Panc1 (cell line): Measurements from ENCODE around the gene PPP1R26.

Experiments used
- CTCF ChIP-seq: fragments of 450-650 bp; IDR thresholded peaks from 2 replicates; pipeline ENCODE4 v1.5.1; 2017; ENCODE audit warnings: mild to moderate bottlenecking
- POLR2AphosphoS5 ChIP-seq: IDR thresholded peaks from 2 replicates; pipeline ENCODE4 v1.6.1; 2012; ENCODE audit warnings: mild to moderate bottlenecking, low read depth, low read length, moderate library complexity
- SIN3A ChIP-seq: IDR thresholded peaks from 2 replicates; pipeline ENCODE4 v1.6.1; 2012; ENCODE audit warnings: low read depth, mild to moderate bottlenecking, low read length, moderate library complexity, borderline replicate concordance; ENCODE audit not compliant: insufficient read depth
- TCF7L2 ChIP-seq: IDR thresholded peaks from 2 replicates; pipeline ENCODE4 v1.6.1; 2011; ENCODE audit warnings: mild to moderate bottlenecking, low read depth, low read length, inconsistent platforms
- TF ChIP-seq, protein P1 (sequence below), 2 experiments: IDR thresholded peaks; 2 replicates each; pipeline ENCODE4 v1.6.1; 2011 to 2012; ENCODE audit warnings: low read depth in 2 of 2, control low read depth in 1 of 2, low read length in 1 of 2, mild to moderate bottlenecking in 1 of 2, moderate library complexity in 1 of 2; ENCODE audit not compliant: insufficient read depth in 1 of 2

- TF ChIP-seq POLR2AphosphoS5 = no peak
- no peak for TF ChIP-seq CTCF
- TF ChIP-seq SIN3A = no peak
- TF ChIP-seq, protein P1, sequence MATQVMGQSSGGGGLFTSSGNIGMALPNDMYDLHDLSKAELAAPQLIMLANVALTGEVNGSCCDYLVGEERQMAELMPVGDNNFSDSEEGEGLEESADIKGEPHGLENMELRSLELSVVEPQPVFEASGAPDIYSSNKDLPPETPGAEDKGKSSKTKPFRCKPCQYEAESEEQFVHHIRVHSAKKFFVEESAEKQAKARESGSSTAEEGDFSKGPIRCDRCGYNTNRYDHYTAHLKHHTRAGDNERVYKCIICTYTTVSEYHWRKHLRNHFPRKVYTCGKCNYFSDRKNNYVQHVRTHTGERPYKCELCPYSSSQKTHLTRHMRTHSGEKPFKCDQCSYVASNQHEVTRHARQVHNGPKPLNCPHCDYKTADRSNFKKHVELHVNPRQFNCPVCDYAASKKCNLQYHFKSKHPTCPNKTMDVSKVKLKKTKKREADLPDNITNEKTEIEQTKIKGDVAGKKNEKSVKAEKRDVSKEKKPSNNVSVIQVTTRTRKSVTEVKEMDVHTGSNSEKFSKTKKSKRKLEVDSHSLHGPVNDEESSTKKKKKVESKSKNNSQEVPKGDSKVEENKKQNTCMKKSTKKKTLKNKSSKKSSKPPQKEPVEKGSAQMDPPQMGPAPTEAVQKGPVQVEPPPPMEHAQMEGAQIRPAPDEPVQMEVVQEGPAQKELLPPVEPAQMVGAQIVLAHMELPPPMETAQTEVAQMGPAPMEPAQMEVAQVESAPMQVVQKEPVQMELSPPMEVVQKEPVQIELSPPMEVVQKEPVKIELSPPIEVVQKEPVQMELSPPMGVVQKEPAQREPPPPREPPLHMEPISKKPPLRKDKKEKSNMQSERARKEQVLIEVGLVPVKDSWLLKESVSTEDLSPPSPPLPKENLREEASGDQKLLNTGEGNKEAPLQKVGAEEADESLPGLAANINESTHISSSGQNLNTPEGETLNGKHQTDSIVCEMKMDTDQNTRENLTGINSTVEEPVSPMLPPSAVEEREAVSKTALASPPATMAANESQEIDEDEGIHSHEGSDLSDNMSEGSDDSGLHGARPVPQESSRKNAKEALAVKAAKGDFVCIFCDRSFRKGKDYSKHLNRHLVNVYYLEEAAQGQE (IDR thresholded peaks at IDR 0.05; ENCODE audit: insufficient read depth in 1 of 2, low read depth in 2 of 2, low read length in 1 of 2) = no peak
- TF ChIP-seq TCF7L2 = no peak
Measured at GRCh38 chr9:135439916-135440315, 39.7 kb upstream of the PPP1R26 start.
